ENCODE measurements around the gene LBR.

LBR gene

DNA sequence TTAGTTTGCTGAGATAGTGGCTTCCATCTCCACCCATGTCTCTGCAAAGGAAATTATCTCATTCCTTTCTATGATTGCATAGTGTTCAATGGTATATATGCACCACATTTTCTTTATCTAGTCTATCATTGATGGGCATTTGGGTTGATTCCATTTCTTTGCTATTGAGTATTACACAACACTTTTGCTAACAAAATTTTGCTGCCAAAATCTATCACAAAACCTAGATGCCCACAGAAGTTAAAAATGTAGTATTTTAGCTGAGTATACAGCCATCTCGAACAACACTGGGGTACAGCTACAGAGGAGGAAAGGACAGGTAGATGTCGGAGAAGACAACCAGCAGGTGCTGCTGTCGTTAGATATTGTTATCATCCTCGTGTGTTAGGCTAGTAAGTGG lies 67.7 kb downstream of the LBR start:
- H3K27me3 ChIP-seq (ENCODE audit: insufficient read depth, low read length, poor library complexity), result peaks cover 9% of the 10 kb centered on the region
- ATAC-seq (ENCODE audit: insufficient read depth, low read depth) (no peak), DNase-seq (no peak)
- no peak overlapping the region for H2AFZ ChIP-seq (ENCODE audit: low read depth, low read length)
- TF ChIP-seq EZH2 (IDR thresholded peaks at IDR 0.05; ENCODE audit: borderline replicate concordance, low read depth, low read length, severe bottlenecking), result no peak
- H3K4me3 ChIP-seq (ENCODE audit: low read depth in 1 of 2, low read length in 2 of 2), result no peak overlapping the region
- H3K9me3 ChIP-seq (ENCODE audit: insufficient read depth, low read length, severe bottlenecking), result no peaks in the 10 kb centered on the region
- H3K27ac ChIP-seq (ENCODE audit: low read length), result no peak overlapping the region
- H3K36me3 ChIP-seq (ENCODE audit: insufficient read depth, low read length), result no peaks in the 10 kb centered on the region
- H3K4me2 ChIP-seq (ENCODE audit: insufficient read depth, low read length), result no peak overlapping the region
- no peaks in the 10 kb centered on the region for H3K4me1 ChIP-seq (ENCODE audit: insufficient read depth, low read length)
- H4K20me1 ChIP-seq (ENCODE audit: insufficient read depth, low read length), result no peaks in the 10 kb centered on the region
- H3K79me2 ChIP-seq (ENCODE audit: insufficient read depth, low read length), result no peaks in the 10 kb centered on the region
- H3K9ac ChIP-seq (ENCODE audit: low read depth, low read length), result no peak overlapping the region

DNA sequence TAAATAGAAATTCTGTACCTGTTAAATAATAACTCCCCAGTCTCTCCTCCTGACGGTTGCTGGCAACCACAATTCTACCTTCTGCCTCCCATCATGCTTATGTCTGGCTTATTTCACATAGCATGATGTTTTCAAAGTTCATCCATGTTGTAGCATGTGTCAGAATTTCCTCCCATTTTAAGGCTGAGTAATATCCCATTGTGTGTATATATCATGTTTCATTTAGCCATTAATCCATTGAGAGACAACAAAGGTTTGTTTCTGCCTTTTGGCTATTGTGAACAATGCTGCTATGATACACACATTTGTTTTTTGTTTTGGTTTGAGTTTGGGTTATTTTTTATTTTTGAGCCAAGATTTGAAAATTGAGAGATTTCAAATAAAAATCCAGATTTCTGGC lies 72.0 kb downstream of the LBR start:
- H3K4me1 ChIP-seq (ENCODE audit: insufficient read depth, low read length), result no peaks in the 10 kb centered on the region
- H3K79me2 ChIP-seq (ENCODE audit: insufficient read depth, low read length), result no peaks in the 10 kb centered on the region
- no peak overlapping the region for H3K4me2 ChIP-seq (ENCODE audit: insufficient read depth, low read length)
- H3K9ac ChIP-seq (ENCODE audit: low read depth, low read length), result no peak overlapping the region
- H3K9me3 ChIP-seq (ENCODE audit: insufficient read depth, low read length, severe bottlenecking), result no peaks in the 10 kb centered on the region
- H3K36me3 ChIP-seq (ENCODE audit: insufficient read depth, low read length), result no peaks in the 10 kb centered on the region
- no peak overlapping the region for H2AFZ ChIP-seq (ENCODE audit: low read depth, low read length)
- H3K4me3 ChIP-seq (ENCODE audit: low read depth in 1 of 2, low read length in 2 of 2), result no peak overlapping the region
- H3K27me3 ChIP-seq (ENCODE audit: insufficient read depth, low read length, poor library complexity), result peaks cover 12% of the 10 kb centered on the region
- no peak overlapping the region for H3K27ac ChIP-seq (ENCODE audit: low read length)
- TF ChIP-seq, protein P1, sequence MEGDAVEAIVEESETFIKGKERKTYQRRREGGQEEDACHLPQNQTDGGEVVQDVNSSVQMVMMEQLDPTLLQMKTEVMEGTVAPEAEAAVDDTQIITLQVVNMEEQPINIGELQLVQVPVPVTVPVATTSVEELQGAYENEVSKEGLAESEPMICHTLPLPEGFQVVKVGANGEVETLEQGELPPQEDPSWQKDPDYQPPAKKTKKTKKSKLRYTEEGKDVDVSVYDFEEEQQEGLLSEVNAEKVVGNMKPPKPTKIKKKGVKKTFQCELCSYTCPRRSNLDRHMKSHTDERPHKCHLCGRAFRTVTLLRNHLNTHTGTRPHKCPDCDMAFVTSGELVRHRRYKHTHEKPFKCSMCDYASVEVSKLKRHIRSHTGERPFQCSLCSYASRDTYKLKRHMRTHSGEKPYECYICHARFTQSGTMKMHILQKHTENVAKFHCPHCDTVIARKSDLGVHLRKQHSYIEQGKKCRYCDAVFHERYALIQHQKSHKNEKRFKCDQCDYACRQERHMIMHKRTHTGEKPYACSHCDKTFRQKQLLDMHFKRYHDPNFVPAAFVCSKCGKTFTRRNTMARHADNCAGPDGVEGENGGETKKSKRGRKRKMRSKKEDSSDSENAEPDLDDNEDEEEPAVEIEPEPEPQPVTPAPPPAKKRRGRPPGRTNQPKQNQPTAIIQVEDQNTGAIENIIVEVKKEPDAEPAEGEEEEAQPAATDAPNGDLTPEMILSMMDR (IDR thresholded peaks at IDR 0.05; ENCODE audit: borderline replicate concordance, extremely low read depth, low read length, poor library complexity, severe bottlenecking), result no peak
- TF ChIP-seq EZH2 (IDR thresholded peaks at IDR 0.05; ENCODE audit: borderline replicate concordance, low read depth, low read length, severe bottlenecking), result no peak
- no peak for ATAC-seq (ENCODE audit: insufficient read depth, low read depth)
- no peak for DNase-seq
- no peaks in the 10 kb centered on the region for H4K20me1 ChIP-seq (ENCODE audit: insufficient read depth, low read length)

DNA sequence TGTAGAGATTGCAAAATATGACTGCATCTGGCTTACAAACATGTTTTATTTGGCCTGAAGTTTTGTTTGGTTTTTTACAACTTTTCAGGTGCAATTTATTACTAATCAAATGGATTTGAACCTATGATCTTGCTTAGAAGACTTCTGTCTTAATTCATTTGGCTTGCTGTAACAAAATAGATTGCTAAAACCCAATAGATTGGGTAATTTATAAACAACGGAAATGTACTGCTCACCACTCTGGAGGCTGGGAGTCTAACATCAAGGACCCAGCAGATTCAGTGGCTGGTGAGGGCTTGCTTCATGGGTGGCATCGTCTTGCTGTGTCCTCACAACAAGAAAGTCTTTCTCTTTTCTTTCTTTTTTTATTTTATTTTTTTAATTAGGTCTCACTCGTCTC lies 72.9 kb downstream of the LBR start:
- Histone ChIP-seq H3K9me3 (ENCODE audit: insufficient read depth, low read length, severe bottlenecking) (no peaks in the 10 kb centered on the region), H3K36me3 (ENCODE audit: insufficient read depth, low read length) (no peaks in the 10 kb centered on the region), H3K4me1 (ENCODE audit: insufficient read depth, low read length) (no peaks in the 10 kb centered on the region), H3K4me2 (ENCODE audit: insufficient read depth, low read length) (no peak overlapping the region), H4K20me1 (ENCODE audit: insufficient read depth, low read length) (no peaks in the 10 kb centered on the region), H3K27ac (ENCODE audit: low read length) (no peak overlapping the region), H3K9ac (ENCODE audit: low read depth, low read length) (no peak overlapping the region), H3K27me3 (ENCODE audit: insufficient read depth, low read length, poor library complexity) (peaks cover 13% of the 10 kb centered on the region), H2AFZ (ENCODE audit: low read depth, low read length) (no peak overlapping the region), H3K79me2 (ENCODE audit: insufficient read depth, low read length) (no peaks in the 10 kb centered on the region), H3K4me3 (ENCODE audit: low read depth in 1 of 2, low read length in 2 of 2) (no peak overlapping the region)
- no peak for DNase-seq
- no peak for ATAC-seq (ENCODE audit: insufficient read depth, low read depth)
- TF ChIP-seq, protein P1 (IDR thresholded peaks at IDR 0.05; ENCODE audit: borderline replicate concordance, extremely low read depth, low read length, poor library complexity, severe bottlenecking), result no peak
- TF ChIP-seq EZH2 (IDR thresholded peaks at IDR 0.05; ENCODE audit: borderline replicate concordance, low read depth, low read length, severe bottlenecking), result no peak
